Parathyroid adenoma (tissue), 2 donors: Measurements from ENCODE around the gene SPPL2C.

Experiments used
- H2AFZ ChIP-seq: fragments of 300-600 bp; sonication (generic); one replicate; pipeline ENCODE4 v1.7.0; 2017; ENCODE audit warnings: antibody characterized with exemption, mild to moderate bottlenecking
- H3K27ac ChIP-seq: fragments of 300-600 bp; sonication (generic); one replicate; pipeline ENCODE4 v1.7.0; 2017
- H3K27me3 ChIP-seq: fragments of 300-600 bp; sonication (generic); one replicate; pipeline ENCODE4 v1.7.0; 2017; ENCODE audit warnings: low read length; ENCODE audit not compliant: control insufficient read depth, insufficient read depth
- H3K36me3 ChIP-seq: fragments of 300-600 bp; sonication (generic); one replicate; pipeline ENCODE4 v1.7.0; 2017; ENCODE audit warnings: low read length; ENCODE audit not compliant: control insufficient read depth, insufficient read depth
- H3K4me1 ChIP-seq: fragments of 300-600 bp; sonication (generic); one replicate; pipeline ENCODE4 v1.7.0; 2017; ENCODE audit warnings: control low read depth
- H3K4me2 ChIP-seq: fragments of 300-600 bp; sonication (generic); one replicate; pipeline ENCODE4 v1.7.0; 2017; ENCODE audit warnings: low read length
- H3K4me3 ChIP-seq: fragments of 300-600 bp; sonication (generic); one replicate; pipeline ENCODE4 v1.7.0; 2017; ENCODE audit warnings: low read depth, low read length
- H3K79me2 ChIP-seq: fragments of 300-600 bp; sonication (generic); one replicate; pipeline ENCODE4 v1.7.0; 2017; ENCODE audit warnings: control low read depth
- H3K9ac ChIP-seq: fragments of 300-600 bp; sonication (generic); one replicate; pipeline ENCODE4 v1.7.0; 2017; ENCODE audit warnings: mild to moderate bottlenecking
- H3K9me3 ChIP-seq: fragments of 300-600 bp; sonication (generic); one replicate; pipeline ENCODE4 v1.7.0; 2017; ENCODE audit warnings: low read length; ENCODE audit not compliant: control insufficient read depth
- TF ChIP-seq, protein P1 (sequence below): fragments of 300-600 bp; sonication (generic); IDR thresholded peaks from one replicate; pipeline ENCODE4 v1.7.0; 2017; ENCODE audit warnings: antibody characterized with exemption, mild to moderate bottlenecking
- donor health status: primary hyperparathyroidism.

SPPL2C gene

DNA sequence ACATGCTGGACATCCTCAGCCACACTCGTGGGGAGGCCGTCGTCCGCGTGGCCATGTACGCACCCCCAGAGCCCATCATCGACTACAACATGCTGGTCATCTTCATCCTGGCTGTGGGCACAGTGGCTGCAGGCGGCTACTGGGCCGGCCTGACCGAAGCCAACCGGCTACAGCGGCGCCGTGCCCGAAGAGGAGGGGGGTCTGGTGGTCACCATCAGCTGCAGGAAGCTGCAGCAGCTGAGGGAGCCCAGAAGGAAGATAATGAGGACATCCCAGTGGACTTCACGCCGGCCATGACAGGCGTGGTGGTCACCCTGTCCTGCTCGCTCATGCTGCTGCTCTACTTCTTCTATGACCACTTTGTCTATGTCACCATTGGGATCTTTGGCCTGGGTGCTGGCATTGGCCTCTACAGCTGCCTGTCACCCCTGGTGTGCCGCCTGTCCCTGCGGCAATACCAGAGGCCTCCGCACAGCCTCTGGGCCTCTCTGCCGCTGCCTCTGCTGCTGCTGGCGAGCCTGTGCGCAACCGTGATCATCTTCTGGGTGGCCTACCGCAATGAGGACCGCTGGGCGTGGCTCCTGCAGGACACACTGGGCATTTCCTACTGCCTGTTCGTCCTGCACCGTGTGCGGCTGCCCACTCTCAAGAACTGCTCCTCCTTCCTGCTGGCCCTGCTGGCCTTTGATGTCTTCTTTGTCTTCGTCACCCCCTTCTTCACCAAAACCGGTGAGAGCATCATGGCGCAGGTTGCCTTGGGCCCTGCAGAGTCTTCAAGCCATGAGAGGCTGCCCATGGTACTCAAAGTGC is 900 bp downstream of the SPPL2C start:
- H3K4me1 ChIP-seq, result no peaks in the 10 kb centered on the region
- no peak overlapping the region for H2AFZ ChIP-seq
- no peaks in the 10 kb centered on the region for H3K36me3 ChIP-seq
- TF ChIP-seq, protein P1, sequence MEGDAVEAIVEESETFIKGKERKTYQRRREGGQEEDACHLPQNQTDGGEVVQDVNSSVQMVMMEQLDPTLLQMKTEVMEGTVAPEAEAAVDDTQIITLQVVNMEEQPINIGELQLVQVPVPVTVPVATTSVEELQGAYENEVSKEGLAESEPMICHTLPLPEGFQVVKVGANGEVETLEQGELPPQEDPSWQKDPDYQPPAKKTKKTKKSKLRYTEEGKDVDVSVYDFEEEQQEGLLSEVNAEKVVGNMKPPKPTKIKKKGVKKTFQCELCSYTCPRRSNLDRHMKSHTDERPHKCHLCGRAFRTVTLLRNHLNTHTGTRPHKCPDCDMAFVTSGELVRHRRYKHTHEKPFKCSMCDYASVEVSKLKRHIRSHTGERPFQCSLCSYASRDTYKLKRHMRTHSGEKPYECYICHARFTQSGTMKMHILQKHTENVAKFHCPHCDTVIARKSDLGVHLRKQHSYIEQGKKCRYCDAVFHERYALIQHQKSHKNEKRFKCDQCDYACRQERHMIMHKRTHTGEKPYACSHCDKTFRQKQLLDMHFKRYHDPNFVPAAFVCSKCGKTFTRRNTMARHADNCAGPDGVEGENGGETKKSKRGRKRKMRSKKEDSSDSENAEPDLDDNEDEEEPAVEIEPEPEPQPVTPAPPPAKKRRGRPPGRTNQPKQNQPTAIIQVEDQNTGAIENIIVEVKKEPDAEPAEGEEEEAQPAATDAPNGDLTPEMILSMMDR, result no peak
- H3K9ac ChIP-seq, result no peak overlapping the region
- no peak overlapping the region for H3K27ac ChIP-seq
- no peak overlapping the region for H3K4me2 ChIP-seq
- H3K79me2 ChIP-seq, result no peaks in the 10 kb centered on the region
- H3K4me3 ChIP-seq, result no peak overlapping the region
- no peaks in the 10 kb centered on the region for H3K9me3 ChIP-seq
- no peaks in the 10 kb centered on the region for H3K27me3 ChIP-seq

DNA sequence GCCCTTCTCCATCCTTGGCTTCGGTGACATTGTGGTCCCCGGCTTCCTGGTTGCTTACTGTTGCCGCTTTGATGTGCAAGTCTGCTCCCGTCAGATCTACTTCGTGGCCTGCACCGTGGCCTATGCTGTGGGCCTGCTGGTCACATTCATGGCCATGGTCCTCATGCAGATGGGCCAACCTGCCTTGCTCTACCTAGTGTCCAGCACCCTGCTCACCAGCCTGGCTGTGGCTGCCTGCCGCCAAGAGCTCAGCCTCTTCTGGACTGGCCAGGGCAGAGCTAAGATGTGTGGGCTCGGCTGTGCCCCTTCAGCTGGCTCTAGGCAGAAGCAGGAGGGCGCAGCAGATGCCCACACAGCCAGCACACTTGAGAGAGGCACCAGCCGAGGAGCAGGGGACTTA is 1.5 kb downstream of the SPPL2C start:
- no peaks in the 10 kb centered on the region for H3K79me2 ChIP-seq
- H2AFZ ChIP-seq, result no peak overlapping the region
- no peaks in the 10 kb centered on the region for H3K36me3 ChIP-seq
- H3K4me1 ChIP-seq, result no peaks in the 10 kb centered on the region
- TF ChIP-seq, protein P1, result no peak
- no peak overlapping the region for H3K9ac ChIP-seq
- H3K4me3 ChIP-seq, result no peak overlapping the region
- no peak overlapping the region for H3K4me2 ChIP-seq
- H3K27me3 ChIP-seq, result no peaks in the 10 kb centered on the region
- no peak overlapping the region for H3K27ac ChIP-seq
- H3K9me3 ChIP-seq, result no peaks in the 10 kb centered on the region

DNA sequence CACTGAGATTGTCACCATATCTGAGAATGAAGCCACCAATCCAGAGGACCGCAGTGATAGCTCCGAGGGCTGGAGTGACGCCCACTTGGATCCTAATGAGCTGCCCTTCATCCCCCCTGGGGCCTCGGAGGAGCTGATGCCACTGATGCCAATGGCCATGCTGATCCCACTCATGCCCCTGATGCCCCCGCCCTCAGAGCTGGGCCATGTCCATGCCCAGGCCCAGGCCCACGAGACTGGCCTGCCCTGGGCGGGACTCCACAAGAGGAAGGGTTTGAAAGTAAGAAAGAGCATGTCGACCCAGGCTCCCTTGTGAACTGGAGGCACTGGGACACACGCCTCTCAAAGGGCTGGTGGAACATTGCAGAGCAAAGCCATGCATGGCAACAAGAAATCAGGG is 2.0 kb downstream of the SPPL2C start:
- H3K36me3 ChIP-seq, result no peaks in the 10 kb centered on the region

DNA sequence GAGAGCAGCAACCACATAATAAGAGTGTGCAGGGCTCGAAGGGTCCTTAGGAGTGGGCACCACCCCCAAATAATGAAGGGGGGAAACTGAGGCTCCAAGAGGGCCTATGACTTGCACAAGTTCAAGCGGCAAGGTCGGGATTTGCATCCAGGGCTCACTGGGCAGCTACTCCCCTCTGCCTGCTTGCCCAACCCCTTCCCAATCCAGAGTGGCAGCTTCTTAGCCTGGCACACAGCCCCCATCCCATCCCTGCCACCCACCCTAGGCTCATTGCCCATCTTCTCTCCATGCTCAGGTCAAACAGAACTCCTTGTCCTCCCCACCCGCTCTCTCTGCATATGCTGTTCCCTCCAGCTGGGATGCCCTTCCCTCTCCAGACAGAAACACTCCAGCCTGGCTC is 2.4 kb downstream of the SPPL2C start:
- Histone ChIP-seq H3K27ac (no peak overlapping the region), H3K4me3 (no peak overlapping the region), H3K4me1 (no peaks in the 10 kb centered on the region), H3K36me3 (no peaks in the 10 kb centered on the region), H3K9ac (no peak overlapping the region), H2AFZ (no peak overlapping the region), H3K79me2 (no peaks in the 10 kb centered on the region), H3K4me2 (no peak overlapping the region), H3K27me3 (no peaks in the 10 kb centered on the region), H3K9me3 (no peaks in the 10 kb centered on the region)
- TF ChIP-seq, protein P1, result no peak

More for the DNA sequence above, 2.0 kb downstream of the SPPL2C start:
- Histone ChIP-seq H3K9me3 (no peaks in the 10 kb centered on the region), H3K4me1 (no peaks in the 10 kb centered on the region), H3K9ac (no peak overlapping the region), H3K27ac (no peak overlapping the region), H3K27me3 (no peaks in the 10 kb centered on the region), H2AFZ (no peak overlapping the region), H3K4me3 (no peak overlapping the region), H3K4me2 (no peak overlapping the region), H3K79me2 (no peaks in the 10 kb centered on the region)
- TF ChIP-seq, protein P1, result no peak

DNA sequence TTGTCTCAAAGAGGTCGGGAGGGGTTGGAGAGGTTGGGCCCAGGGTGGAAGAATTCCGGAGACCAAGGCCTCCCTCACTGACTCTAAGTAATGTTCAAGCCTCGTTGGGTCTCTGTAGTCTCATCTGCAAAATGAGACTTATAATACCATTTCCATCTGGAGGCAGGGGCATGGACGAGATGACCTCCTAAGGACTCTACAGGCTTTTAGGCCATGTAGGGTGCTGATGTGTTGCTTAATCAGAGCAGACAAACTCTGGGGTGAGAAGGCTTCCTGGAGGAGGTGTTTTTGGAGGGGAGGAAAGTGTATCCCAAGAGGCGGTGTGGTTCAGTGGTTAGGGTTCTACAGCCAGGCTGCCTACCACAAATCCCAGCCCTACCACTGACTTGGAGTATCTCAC is 3.1 kb downstream of the SPPL2C start:
- no peak overlapping the region for H3K4me3 ChIP-seq
- TF ChIP-seq, protein P1, result no peak
- H3K9ac ChIP-seq, result no peak overlapping the region
- no peak overlapping the region for H3K27ac ChIP-seq
- no peaks in the 10 kb centered on the region for H3K79me2 ChIP-seq
- no peak overlapping the region for H3K4me2 ChIP-seq
- H3K9me3 ChIP-seq, result no peaks in the 10 kb centered on the region
- H3K36me3 ChIP-seq, result no peaks in the 10 kb centered on the region
- no peaks in the 10 kb centered on the region for H3K4me1 ChIP-seq
- H2AFZ ChIP-seq, result no peak overlapping the region
- H3K27me3 ChIP-seq, result no peaks in the 10 kb centered on the region
